ENCODE results near the gene WASHC1.
"Not testable (repeated sequence)": the region's sequence is repeated elsewhere in the genome, so short reads cannot be mapped to it uniquely, and the experiment has no call there.

The WASHC1 gene, protein sequence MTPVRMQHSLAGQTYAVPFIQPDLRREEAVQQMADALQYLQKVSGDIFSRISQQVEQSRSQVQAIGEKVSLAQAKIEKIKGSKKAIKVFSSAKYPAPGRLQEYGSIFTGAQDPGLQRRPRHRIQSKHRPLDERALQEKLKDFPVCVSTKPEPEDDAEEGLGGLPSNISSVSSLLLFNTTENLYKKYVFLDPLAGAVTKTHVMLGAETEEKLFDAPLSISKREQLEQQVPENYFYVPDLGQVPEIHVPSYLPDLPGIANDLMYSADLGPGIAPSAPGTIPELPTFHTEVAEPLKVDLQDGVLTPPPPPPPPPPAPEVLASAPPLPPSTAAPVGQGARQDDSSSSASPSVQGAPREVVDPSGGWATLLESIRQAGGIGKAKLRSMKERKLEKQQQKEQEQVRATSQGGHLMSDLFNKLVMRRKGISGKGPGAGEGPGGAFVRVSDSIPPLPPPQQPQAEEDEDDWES

DNA sequence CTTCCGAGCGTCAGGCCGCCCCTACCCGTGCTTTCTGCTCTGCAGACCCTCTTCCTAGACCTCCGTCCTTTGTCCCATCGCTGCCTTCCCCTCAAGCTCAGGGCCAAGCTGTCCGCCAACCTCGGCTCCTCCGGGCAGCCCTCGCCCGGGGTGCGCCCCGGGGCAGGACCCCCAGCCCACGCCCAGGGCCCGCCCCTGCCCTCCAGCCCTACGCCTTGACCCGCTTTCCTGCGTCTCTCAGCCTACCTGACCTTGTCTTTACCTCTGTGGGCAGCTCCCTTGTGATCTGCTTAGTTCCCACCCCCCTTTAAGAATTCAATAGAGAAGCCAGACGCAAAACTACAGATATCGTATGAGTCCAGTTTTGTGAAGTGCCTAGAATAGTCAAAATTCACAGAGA lies at the start of gene WASHC1:
Gene WASHC1 (minus strand): TSS at position 101 of the 400 bp plus-strand sequence. CDS start 4,457 bp downstream, outside the sequence.
- DNase-seq = not testable (repeated sequence)

DNA sequence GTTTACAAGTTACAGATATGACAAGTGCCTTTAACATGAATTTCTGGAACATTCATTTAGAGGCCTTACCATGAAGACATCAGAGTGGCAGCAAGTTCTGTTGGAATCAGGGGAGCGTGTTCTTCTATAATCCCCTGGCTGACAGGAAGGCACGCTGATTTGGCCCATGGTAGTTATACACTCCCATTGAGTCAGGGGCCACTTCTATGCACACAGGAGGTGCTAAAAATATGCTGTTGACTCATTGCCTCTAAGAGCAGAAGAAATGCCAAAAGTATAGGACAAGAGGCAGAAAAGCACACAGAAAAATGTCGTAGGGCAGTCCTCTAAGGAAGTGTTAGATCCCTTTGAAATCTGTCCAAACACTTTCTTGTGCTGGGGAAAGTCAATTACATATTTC lies 49.1 kb upstream of the WASHC1 start:
- not testable (repeated sequence) for DNase-seq

DNA sequence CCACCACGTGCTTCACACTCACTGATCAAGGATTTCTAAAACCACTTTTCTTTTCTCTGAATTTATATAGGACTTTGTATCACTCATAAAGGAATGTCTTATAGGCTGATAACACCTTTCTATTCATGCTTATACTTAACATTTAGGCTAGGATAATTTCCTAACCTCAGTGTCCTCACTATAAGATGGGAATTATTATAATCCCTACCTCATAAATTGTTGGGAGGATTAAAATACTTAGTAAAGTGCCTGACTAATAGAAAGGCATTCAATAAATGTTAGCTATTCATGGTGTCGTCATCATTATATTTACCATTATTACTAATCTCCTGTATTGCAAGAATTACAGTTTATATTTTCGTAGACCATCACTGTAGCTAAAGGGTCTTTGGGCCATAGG lies 47.1 kb upstream of the WASHC1 start:
- not testable (repeated sequence) for DNase-seq

DNA sequence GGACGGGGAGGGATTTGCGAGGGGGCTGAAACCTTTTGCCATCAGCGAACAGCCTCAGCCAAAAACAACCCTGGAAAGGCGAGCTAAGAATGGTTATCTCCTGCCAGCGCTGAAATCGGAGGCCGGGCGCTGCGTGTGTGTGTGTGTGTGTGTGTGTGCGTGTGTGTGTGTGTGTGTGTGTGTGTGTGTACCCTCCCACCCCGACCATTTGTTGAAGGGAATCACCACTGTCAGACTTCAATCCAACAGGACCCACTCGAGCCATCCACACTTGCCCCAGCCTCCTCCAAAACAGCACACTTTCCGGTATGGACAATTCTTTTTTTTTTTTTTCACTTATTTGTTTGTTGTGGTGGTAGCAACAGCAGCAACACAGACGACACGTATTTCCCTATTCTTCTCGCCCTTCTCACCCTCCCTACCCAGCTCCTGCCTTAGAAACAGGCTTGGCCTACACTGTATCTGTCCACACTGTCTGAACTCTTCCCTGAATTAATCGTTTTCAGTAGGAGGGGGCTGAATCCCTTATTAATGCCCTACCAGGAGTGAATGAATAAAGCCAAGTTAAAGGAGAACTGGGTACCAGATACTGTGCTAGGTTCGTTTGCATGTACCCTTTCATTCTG lies 44.8 kb upstream of the WASHC1 start:
- DNase-seq = not testable (repeated sequence)

DNA sequence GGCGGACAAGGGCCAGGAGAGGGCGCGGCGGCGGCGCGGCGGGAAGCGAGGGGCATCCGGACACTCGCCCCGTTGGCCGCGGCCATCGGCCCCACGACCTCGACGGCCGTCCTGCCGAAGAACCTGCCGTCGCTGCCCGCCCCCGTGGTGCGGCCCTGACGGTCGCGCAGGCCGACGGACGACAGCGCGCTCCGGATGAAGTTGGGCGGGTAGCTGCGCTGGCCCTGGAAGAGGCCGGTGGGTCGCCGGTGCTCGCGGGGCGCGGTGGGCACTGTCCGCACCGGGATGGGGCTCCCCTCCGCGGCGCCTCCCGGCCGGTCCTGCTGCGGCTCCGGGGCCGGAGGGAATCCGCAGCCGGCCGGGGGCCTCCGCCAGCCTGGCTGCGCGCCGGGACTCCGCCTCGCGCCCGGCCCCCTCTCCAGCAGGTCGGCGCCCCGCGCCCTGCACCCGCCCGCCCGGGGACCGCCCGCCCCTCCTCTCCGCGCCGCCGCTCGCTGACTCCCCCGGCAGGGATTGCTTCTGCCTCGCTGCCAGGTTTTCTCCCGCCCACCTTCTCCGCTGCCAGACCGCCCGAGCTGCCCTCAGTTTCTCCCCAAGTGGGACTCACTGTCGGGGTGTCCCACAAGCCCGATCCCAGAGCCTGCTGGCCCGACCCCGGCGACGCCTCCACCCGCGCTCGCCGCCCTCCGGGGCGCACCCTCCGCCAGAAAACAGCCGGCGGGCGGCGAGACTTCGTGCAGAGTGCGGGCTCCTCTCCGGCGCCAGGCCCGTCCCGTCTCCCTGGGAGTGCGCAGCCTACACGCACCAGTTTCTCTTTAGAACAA lies 44.0 kb upstream of the WASHC1 start:
- not testable (repeated sequence) for DNase-seq

DNA sequence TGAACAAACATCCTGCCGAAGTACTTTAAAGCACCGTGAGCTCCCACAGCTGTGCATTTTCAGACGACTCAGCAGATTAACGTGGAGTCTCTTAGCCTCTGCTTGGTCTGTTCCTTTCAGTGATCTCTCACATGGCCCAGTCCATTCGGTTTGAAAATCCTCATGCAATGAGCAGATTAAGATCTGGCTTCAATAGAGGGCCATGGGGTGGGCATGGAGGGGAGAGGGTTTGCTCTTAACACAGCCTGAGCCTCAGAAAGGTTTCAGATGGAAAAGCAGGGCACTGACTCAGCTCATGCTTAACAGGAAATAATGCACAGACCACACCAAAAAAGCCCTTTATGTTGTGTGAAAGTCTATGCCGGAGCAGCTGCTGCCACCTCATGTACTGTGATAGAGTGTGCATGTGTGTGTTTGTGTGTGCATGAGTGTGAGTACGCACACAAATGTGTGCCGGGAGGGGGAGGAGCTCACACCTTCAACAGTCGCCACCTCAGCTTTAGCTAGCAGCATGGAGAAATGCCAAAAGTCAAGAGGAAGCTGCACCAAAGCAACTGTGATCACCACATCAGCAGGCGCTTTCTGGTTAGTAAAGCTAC lies 33.9 kb upstream of the WASHC1 start:
- peak; percentile 65 for DNase-seq

DNA sequence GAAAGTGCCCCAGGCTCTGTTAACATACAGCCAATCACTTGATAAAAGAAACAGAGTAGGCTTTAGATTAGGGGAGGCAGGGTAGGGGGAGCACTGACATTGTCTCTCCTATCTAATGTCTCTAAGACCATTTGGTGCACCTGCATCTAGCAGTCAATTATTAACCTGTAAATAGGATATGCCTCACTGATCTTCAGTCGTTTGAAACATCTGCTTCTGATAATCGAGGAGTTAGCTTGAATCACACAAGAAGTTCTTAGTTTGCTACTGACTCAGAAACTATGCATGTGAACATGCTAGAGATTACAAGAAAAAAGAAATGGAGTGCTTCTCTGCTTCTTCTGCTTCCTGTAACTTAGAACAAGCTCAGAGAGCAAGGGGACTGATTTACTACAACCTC lies 23.4 kb upstream of the WASHC1 start:
- DNase-seq = not testable (repeated sequence)

DNA sequence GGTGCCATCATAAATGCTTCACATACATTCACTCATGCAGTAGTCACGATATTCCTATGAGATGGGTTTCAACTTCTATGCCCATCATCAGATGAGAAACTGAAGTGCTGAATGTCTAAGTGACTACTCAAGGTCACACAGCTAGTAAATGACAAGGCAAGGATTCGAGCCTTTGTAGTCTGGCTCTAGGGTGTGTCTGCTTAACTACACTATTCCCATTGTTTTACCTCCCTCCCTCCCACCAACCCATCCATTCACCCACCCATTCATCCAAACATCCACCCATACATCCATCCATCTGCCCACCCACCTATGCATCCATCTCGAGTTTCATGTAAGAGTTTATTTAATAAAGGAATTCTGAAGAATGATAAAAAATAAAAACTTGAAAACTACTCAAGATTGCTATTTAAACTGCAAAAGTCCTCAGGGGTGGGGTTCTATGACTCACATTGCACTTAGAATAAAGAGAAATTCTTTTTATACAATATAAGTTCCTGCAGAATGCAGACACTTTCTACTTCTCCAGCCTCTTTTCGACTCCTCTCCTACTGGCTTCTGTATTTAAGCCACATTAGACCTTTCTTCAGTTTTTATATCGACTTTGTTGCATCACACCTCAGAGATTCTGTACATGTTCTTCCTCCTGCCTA lies 19.1 kb upstream of the WASHC1 start:
- DNase-seq = not testable (repeated sequence)

DNA sequence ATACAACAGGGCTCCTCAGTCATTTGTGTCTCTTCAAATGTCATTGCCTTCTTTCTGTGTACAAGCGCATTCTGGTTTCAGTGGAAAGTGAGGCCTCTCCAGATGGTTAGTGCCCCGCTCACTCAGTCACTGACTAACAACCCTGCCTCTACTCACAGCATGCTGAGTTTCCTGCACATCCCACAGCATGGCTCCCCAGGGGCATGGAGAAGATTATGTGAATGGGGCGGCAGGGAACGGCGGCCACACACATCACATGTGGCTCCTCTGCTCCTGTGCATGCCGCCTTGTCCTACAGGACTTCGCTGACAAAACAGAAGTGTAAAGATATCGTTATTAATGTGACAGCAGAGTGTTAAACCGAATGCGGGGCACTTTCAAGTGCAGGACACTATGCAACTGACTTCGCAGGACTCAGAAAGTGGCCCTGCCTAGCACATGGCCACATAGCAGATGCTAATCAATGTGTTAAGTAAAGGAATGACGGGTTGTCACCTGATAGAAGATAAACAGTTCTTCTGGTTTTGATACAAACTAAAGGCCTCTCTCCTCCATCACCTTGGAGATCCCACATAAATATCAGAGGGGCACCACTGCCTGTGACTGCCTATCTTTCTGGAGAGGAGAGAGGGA lies 17.5 kb upstream of the WASHC1 start:
- DNase-seq = not testable (repeated sequence)

DNA sequence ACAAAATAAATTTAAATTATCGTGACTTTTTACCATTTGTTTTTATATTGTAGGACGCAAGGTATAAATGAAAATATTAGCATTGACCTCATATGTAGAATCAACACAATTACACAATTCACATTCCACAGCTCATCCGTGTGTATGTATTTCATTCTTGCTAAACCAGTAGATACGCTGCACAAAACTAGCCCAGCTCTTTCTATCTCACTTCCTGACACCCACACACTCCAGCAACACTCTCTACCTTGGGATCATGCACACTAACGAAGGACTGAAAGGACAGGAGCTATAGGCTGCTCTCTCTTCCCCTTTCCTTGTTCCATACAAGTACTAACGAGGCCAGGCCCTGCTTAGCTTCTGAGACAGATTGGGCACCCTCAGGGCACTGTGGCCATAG lies 16.9 kb upstream of the WASHC1 start:
- DNase-seq = not testable (repeated sequence)

DNA sequence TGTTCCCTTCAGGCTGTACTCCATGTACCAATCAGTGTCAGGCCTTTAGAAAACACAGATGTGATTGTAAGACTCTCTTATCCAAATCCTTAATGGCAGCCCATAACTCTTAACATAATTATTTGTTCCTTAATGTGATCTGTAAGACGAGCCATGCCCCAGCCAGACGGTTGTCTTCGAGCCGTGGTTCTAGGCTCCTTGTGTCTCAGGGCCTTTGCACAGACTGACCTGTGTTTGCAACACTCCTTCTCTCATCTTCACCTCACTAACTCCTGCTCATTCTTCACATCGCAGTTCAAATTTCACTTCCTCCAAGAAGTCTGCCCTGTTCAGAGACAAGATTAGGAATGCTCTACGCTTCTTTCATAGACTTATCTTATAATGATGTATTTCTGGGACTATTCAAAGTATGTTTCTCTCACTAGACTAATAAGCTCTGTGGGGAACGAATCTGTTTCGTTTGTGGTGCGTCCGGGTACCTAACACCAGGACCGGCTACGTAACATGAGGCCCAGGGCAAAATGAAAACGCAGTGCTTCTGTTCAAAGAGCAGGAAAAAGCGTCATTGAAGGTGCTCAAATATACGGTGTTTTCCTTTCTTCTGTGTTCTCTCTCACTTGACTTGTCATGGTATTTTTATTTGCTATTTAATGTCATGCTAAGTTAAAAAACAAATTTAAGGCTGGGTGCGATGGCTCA lies 16.1 kb upstream of the WASHC1 start:
- not testable (repeated sequence) for DNase-seq

DNA sequence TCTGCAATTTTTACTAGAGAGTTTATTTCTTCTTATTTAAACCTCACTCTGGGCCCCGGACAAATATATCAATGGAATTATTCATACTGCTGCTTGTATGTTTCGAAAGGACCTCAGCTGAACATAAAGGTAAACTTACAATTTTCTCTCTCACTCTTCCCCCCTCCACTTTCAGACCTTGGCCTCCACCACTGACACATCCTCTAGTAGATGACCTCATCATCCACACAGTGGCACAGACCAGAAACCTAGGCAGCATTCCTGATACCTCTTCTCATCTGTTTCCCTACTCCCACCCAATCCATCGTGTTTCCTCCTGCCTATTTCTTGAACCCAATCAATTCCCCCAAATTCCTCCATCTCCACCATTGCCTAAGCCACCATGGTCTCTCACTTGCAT lies 15.2 kb upstream of the WASHC1 start:
- DNase-seq = not testable (repeated sequence)

DNA sequence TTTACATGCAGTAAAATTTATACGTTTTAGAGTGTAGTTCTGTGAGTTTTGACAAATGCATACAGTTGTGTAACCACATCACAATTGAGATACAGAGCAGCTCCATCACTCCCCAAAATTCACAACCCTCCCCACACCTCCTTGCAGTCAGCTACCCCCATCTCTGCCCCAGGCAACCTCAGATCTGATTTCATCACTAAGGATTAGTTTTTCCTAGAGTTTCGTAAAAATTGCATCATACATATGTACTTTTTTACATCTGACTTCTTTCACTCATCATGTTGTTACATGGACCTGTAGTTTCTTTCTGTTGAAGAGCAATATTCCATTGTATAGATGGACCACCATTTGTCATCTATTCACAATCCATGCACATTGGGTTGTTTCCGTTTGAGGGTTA lies 14.4 kb upstream of the WASHC1 start:
- not testable (repeated sequence) for DNase-seq

DNA sequence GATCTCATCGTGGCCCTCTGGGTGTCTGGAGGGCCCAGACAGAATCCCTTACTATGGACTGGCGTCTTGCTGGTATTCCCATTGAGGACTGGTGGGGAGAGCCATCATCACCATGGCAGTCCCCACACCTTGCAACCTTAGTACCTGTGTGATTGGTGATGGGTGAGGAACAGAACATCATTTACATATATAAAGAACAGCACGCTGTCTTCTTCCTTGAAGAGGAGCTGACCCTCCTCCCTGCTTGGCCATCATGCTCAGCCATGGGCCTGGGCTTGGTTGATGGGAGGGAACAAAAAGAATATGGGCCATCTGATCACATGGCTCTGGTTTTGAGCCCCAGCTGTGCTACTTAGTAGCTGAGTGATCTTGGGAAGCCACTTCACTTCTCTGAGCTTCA lies 13.9 kb upstream of the WASHC1 start:
- not testable (repeated sequence) for DNase-seq

DNA sequence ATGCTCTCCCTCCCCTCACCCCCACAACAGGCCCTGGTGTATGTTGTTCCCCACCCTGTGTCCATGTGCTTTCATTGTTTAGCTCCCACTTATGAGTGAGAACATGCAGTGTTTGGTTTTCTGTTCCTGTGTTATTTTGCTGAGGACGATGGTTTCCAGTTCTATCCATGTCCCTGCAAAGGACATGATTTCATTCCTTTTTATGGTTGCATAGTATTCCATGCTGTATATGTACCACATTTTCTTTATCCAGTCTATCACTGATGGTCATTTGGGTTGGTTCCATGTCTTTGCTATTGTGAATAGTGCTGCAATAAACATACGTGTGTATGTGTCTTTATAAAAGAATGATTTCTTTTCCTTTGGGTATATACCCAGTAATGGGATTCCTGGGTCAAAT lies 12.6 kb upstream of the WASHC1 start:
- not testable (repeated sequence) for DNase-seq

DNA sequence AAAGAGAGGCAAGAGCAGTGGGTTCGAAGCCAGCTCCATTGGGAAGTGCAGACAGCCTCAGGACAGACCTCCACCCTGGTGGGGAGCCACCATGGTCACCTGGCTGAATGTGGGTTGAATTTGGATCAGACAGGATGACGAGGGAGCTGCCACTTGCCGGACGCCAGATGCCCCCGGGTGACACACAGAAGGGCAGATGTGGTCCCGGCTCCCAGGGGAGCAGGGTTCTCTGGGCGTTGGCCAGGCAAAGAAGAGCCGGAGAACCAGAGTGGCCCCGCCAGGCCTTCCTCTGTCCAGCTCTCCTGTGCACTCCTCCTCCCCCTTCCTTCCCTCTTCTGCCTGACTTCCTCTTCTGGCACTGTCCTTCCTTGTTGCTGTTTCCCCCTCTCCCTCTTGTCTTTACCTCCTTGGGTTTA lies 12.0 kb upstream of the WASHC1 start:
- DNase-seq = not testable (repeated sequence)

DNA sequence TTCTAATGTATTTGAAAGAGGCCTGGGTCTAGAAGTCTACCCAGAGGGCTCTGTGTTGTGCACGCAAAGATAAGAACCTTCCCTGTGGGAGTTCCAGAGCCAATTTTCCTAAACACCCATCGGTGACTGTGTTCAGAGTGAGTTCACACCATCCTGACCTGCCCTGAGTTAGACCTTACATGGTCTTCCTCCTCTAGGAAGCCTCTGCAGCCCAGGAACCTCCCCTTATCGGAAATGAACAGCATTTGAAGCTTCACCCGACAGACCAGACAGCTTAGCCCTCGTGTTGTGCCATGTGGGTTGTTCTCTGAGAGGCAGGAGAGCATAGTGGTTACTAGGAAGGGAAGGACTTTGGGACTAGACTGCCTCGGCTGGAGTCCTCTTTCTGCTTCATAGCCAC lies 3.1 kb upstream of the WASHC1 start:
- DNase-seq = not testable (repeated sequence)

DNA sequence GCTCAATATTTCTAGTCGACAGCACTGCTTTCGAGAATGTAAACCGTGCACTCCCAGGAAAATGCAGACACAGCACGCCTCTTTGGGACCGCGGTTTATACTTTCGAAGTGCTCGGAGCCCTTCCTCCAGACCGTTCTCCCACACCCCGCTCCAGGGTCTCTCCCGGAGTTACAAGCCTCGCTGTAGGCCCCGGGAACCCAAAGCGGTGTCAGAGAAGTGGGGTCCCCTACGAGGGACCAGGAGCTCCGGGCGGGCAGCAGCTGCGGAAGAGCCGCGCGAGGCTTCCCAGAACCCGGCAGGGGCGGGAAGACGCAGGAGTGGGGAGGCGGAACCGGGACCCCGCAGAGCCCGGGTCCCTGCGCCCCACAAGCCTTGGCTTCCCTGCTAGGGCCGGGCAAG lies 481 bp downstream of the WASHC1 start:
- not testable (repeated sequence) for DNase-seq

DNA sequence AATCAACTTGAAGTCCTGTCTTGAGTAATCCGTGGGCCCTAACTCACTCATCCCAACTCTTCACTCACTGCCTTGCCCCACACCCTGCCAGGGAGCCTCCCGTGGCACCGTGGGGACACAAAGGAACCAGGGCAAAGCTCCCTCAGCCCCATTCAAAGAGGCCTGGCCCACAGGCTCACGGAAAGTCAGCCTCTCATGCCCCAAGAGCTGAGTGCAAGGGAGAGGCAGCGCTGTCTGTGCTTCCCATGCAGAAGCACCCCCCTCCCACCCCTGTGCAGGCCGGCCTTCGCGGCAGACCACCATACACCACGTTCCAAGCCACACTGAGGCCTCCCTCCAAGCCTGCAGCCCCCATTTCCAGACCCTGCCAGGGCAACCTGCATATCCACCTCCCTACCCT lies 7.6 kb downstream of the WASHC1 start:
- not testable (repeated sequence) for DNase-seq

DNA sequence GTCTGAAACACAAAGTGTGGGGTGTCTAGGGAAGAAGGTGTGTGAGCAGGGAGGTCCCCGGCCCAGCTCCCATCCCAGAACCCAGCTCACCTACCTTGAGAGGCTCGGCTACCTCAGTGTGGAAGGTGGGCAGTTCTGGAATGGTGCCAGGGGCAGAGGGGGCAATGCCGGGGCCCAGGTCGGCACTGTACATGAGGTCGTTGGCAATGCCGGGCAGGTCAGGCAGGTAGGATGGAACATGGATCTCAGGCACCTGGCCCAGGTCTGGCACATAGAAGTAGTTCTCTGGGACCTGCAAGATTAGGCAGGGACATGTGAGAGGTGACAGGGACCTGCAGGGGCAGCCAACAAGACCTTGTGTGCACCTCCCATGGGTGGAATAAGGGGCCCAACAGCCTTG lies 12.4 kb downstream of the WASHC1 start:
- not testable (repeated sequence) for DNase-seq

Measured in CD4-positive, alpha-beta T cell treated with Interleukin-21 for 1 hour (primary cell).